Cerebellar nuclear complex (tissue), 1 donor: ENCODE results near the gene CCL8.
"Not testable (repeated sequence)": the region's sequence is repeated elsewhere in the genome, so short reads cannot be mapped to it uniquely, and the experiment has no call there.

ENCODE experiments used
- DNase-seq, 2 experiments: peaks; one replicate each; lab custom pipeline; 2025; lab: John Stamatoyannopoulos, UW

The CCL8 gene

DNA sequence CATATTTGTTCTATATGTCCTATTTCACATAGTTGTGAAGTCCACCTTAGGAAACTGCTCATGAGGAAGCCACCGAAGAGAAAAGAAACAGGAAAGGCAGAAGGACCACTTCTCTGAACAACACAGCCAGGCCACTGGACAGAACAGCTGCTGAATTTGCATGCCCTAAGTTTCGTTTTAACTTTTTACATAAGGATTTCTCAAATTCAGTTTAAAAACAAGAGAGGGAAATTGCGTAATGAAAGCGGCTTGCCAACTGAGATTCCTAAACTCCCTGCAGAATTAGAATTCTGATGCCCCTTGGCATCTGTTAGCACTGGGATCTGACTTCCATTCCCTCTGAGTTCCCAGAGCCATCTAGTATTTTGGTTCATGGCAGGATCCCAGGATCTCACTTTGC lies 5.0 kb upstream of the CCL8 start:
- DNase-seq, result no peak

DNA sequence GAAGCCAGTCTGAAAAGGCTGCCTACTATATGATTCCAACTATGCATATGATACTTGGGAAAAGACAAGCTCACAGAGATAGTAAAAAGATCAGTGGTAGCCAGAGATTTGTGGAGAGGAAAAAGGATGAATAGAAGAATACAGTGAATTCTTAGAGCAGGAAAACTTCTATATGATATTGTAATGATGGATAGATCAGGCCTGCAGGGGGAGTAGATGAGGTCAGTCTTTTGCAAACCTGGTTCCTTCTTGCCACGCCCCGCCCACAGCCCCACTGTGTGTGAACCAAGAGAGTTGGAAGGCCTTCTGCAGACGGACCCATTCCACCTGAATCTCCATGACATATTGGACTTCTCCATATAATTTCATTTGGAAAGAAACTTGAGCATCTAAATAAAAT lies 761 bp upstream of the CCL8 start:
- DNase-seq, result no peak

DNA sequence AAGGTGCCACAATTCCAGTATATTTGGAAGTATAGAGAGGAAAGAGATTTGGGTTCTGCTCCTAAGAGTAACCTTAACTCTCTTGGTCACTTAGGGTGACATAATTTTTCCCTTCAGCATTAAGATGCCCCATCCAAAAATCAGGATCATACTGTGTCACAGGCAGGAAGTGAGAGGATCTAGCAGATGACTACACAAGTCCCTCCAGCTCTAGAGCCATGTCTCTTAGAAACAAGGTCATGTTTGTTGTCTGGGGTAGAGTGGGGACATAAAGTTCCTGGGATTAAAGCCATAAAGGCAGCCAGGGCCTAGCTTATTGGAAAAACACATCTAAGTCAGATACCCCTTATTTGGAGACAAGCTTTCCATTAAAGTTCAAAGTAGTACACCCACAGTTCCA lies 2.7 kb downstream of the CCL8 start:
- DNase-seq, result no peak

DNA sequence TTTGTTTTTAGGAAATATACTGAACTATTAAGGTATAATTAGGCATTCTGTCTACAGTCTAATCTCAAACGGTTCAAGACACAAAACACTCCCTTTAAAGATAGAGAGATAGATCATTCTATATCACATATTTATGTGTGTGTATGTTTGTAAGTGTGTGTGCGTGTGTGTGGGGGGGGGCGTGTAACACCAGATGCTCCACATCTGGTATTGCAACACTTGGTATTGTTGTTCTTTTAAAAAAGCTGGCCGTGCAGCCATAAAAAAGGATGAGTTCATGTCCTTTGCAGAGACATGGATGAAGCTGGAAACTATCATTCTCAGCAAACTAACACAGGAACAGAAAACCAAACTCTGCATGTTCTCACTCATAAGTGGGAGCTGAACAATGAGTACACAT lies 8.3 kb downstream of the CCL8 start:
- DNase-seq, result not testable (repeated sequence)

DNA sequence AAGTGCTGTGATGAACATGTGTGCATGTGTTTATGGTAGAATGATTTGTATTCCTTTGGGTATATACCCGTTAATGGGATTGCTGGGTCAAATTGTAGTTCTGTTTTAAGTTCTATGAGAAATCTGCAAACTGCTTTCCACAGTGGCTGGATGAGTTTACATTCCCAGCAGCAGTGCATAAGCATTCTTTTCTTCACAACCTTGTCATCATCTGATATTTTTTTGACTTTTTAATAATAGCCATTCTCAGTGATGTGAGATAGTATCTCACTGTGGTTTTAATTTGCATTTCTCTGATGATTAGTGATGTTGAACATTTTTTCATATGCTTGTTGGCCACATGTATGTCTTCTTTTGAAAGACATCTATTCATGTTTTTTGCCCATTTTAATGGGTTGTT lies 18.5 kb downstream of the CCL8 start:
- DNase-seq, result no peak

DNA sequence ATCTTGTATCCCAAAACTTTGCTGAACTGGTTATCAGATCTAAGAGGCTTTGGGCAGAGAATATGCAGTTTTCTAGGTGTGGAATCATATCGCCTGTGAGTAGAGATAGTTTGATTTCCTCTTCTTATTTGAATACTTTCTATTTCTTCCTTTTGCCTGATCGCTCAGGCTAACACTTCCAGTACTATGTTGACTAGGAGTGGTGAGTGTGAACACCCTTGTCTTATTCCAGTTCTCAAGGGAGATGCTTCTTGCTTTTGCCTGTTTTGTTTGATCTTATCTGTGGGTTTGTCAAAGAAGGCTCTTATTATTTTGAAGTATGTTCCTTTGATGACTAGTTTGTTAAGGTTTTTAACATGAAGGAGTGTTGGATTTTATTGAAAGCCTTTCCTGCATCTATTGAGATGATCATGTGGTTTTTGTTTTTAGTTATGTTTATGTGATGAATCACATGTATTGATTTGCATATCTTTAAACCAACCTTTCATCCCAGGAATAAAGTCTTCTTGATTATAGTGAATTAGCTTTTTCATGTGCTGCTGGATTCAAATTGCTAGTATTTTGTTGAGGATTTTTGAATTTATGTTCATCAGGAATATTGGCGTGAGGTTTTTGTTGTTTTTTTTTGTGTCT lies 20.0 kb downstream of the CCL8 start:
- no peak for DNase-seq

DNA sequence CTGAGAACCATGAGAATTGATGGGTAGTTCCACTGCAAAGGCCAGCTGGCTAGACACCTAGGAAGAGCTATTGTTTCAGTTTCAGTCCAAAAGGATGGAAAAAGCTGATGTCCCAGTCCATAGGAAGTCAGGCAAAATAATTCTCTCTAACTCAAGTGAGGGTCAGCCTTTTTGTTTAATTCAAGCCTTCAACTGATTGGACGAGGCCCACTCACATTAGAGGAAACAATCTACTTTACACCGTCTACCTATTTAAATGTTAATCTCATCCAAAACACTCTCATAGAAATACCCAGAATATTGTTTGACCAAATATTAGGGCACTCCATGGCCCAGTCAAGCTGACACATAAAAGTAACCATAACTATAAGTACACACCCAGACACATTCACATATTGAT lies 22.7 kb downstream of the CCL8 start:
- DNase-seq, result no peak

DNA sequence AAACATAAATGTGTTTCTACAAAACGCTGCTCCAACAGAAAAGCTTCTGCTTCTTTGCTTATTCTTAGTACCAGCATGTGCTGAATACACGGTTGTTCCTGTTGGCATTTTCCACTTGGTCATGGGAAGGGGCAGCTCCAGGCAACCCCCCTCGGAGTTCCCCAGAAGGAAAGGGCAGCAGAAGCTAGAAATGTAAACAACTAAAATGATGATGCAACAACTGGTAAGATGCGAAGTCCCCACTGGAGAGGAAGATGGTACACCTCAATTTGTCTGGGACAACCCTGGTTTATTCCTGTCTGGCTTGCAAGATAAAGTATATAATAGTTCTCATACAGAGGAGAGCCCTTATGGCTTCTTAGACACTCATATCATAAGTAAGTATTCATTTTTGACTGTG lies 27.8 kb downstream of the CCL8 start:
- no peak for DNase-seq

DNA sequence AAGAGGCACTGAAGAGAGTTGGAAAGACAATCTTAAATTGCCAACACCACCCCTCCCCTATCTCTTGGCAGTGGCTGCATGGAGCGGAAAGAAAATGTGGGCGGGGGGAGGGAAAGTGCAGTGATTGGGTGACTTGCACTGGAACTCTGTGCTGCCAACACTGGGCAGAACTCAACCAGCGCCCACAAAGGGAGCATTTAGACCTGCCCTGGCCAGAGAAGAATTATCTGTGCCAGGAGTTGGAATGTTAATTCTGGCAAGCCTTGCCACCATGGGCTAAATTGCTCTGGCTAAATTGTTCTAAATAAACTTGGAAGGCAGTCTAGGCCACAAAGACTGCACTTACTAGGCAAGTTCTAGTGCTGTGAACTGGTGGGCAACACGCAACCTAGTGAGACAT lies 30.5 kb downstream of the CCL8 start:
- DNase-seq, result no peak

DNA sequence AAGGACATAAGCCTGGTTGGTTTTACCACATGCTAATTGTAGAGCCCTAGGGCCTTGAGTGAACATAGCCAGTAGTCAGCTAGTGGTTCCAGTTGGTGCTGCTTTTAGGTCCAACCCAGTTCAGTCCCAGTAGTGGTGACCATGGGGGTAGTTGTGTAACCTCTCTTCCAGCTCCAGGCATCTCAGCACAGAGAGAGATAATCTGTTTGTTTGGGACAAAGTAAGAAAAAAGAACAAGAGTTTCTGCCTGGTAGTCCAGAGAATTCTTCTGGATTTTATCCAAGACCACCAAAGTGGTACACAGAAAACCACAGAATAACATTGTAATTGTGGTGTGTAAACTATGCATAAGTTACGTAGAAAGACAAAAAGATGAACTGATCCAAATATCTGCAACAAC lies 31.9 kb downstream of the CCL8 start:
- no peak for DNase-seq

DNA sequence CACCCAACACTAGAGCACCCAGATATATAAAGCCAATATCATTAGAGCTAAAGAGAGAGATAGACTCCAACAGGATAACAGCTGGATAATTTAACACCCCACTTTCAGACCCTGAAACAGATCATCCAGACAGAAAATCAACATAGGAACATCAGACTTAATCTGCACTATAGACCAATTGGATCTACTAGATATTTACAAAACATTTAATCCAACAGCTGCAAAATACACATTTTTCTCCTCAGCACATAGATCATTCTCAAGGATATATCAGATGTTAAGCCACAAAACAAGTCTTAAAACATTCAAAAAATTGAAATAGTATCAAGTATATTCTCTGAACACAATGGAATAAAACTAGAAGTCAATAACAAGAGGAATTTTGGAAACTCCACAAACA lies 33.0 kb downstream of the CCL8 start:
- no peak for DNase-seq

DNA sequence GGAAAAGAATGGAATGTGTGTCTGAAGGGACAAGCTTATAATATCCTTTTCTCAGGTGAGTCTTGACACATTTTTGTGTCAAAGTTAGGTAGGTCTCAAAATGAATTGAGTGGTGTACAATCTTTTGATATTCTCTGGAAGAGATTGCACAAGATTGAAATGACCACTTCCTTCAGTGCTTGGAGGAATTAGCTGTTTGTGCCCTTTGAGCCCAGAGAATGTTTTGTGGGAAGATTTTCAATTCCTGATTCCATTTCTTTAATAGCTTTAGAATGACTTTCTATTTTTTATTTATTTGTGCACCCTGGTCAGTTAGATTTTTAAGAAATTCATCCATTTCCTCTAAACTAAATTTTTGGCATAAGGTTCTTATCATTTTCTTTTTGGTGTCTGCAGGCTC lies 35.4 kb downstream of the CCL8 start:
- no peak for DNase-seq

DNA sequence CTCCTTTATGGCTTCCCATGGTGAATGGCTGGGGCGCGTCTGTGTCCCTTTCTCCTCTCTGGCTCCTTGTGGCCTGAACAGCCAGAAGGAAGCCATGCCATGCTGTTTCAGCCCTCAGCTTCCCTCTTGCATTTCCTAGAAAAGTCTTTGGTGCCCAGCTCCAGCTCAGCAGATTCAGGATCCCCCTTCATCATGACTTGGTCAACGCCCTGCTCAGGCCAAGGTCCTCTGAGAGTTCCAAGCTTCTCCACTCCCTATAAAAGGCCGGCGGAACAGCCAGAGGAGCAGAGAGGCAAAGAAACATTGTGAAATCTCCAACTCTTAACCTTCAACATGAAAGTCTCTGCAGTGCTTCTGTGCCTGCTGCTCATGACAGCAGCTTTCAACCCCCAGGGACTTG lies 37.0 kb downstream of the CCL8 start, which contains the start of gene CCL13:
Gene CCL13, plus strand, starts transcription at position 287 of the 400 bp plus-strand sequence. Its CDS starts 47 bp downstream, at position 334.
- no peak for DNase-seq

DNA sequence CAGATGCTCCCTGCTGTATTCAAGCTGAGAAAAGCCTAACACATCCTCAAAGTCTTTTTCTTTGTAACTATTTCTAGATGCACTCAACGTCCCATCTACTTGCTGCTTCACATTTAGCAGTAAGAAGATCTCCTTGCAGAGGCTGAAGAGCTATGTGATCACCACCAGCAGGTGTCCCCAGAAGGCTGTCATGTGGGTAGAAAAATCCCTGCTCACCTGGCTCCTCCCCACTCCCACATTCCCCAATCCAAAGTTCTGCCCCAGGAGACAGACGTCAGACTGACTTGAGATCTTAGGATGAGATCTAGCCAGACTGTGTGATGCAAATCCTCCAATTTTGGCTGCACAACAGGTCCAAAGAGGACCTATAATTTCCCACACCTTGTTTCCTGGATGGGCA lies 38.2 kb downstream of the CCL8 start:
- DNase-seq, result no peak

DNA sequence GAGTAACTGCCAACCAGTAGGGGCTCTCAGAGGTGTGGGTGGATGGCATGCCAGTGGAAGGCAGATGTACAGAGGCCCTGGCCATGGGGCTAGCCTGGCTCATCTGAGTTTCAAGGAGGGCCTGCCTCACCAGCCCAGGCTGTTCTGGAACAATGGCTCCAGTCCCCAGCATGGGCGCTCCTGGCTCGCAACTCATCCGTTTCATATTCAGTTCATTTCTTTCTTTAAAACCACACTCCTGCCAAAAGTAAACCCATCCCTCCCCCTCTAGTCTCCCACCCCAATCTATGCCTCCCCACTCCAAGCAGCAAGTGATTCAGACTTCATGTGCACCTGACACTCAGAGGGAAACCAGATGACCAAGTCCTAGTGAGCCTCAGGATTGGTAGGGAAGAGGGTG lies 39.4 kb downstream of the CCL8 start:
- DNase-seq, result no peak

DNA sequence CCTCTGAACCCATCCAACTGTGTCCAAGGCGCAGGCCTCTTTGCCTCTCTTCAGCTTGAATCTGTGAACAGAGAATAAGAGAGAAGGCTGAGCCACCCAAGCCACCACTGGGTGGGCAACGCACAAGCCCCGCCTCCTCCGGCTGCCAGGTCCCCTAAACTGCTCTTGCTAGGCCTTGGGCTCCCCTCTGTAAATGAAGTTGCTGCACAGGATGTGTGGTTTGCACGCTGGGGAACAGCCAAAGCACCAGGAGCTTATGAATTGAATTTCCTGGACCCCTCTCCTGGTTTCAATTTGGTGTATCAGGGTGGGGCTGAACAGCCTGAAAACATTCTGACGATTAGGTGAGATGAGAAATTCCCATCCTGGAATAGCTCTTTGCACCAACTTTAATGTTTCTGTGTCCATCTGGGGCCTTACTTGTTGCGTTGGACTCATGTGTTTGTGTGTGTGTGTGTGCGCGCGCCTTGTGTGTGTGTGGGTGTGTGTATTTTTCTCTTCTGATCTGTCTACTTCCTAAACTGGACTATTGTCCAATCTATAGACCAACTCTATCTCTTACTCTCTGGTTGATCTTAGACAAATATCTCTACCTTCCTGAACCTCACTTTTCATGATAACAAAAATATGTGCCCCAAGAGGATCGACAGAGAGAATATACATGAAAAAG lies 41.5 kb downstream of the CCL8 start:
- no peak for DNase-seq

DNA sequence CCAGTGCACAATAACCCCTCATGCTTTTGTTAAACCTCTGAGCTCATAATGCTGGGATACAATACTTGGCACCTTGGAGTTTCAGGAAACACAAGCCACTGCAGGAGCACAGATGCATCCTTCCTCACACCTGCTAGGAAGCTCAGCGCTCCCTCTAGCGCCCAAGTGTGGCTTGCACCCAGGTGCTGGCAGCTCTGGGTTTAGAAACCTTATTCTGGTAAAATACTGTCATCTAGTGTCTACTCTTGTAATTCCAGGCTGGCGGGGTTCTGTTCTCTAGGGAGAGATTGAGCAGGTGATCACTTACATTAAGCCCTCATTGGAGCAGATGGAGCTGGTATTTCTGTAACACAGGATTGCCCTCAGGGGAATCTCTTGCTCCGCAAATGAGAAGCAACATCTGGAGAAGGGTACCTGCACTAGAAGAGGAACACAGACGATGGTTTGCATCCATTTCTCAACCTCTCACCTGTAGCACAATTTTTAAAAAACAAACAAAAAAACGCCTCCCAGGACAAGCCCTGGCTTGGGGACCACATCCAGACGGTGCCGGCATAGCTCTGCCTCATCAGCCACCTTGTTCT lies 42.3 kb downstream of the CCL8 start:
- peak in 1 of 2 experiments; percentile 1 for DNase-seq

DNA sequence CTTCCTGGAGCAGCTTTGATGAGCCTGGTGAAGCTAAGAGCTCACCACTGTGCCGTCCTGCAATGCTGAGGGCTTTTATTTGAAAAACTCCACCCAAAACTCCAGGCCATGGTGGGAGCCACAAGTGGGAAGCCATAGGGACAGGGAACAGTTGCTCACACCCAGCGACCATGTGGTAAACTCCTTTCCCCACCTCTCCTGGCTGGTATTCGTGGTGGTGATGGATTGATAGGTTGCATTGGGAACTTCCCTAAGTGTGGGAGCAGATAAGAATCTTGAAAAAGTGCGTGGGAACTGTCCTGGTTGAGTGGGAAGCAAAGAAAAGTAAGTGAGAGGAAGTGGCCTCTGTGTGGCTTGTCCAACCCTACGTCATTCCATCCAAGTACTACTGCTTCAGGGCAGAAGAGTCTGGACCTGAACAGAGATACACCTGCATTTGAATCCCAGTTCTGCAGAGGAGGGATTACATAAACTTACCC lies 44.0 kb downstream of the CCL8 start, which contains the start of gene CCL1:
Gene CCL1, minus strand, starts transcription at position 51 of the 479 bp plus-strand sequence. CDS start 72 bp downstream, outside the sequence.
- DNase-seq, result no peak

DNA sequence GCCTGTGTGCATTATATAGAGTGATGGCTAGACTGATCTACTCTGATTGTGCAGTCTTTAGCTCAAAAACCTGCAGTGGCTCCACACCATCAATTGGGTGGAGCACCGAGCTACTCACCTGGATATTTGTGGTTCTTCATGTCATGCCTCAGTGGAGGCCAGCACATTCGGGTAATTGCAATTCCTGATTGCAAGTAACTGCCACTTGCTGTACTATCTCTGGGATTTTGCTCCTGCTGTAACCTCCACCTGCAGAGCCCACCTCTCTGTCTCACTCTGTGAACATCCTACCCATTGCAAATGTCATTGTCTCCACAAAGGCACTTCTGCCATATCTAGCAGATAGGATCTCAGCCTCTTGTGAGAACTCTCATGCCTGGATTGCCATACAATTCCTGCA lies 45.5 kb downstream of the CCL8 start:
- no peak for DNase-seq

DNA sequence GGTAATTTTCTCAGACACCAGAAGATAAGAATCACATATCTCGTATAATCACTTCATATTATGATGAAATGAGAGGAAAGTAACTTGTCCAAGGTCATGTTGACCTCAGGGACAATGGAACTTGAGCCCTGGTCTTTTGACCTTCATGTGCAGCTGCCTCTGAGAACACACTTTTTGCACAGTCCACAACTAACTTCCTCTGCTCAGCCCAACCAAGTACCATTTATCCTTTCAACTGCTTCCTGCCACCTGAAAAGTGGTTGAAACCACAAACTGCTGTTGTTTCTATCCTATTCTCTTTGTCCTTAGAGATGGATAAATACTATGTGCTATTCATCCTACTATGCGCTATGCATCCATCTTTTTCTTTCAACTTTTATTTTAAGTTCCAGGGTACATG lies 46.1 kb downstream of the CCL8 start:
- DNase-seq, result no peak

DNA sequence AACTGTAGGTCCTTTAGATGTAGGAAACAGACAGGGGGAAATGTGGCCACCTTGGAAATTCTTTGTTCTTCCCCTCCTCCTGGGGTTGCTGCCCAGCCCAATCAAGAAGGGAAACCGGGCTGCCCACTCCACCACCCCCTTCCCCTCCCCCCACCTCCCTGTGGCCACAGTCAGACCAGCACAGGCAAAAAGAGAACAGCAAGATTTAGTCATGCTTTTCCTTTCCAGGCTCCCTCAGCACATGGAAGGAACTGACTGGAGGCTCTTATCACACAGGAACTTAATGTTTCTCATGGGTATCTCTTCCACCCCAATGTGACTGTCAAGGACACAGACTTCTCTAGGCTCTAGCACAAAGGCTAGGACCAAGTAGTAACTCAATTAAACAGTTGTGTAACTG lies 46.8 kb downstream of the CCL8 start:
- no peak for DNase-seq

DNA sequence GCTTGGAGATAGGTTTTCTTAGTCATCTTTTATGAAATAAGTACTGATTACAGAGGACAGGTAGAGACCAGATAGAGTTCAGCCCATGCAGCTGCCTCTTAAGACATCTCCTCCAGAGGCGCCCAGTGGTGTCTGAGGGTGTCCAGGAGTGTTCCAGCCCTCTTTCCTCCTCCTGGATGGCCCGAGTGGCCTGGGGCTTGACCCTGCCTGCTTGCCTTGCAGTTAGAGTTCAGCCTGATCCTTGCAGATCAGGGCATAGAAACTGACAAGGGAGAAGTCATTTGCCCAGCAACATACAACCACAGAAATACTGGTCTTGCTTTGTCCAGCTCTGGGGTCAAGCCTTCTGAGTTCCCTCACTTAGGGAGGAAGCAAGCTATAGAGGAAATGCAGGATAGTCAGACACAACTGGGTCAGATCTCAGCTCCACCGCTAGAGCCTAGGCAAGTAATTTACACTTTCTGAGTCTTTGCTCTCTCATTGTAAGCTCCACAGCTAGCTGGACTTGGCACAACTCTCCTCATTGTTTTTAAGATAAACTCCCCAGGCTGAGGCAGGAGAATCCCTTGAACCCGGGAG lies 47.4 kb downstream of the CCL8 start:
- DNase-seq, result no peak
